HCEC 1CT (cell line): ENCODE results near the gene EML6.

Source experiments
- DNase-seq: peaks from one replicate; pipeline ENCODE4 v3.0.0-alpha.2; 2017

Gene EML6

GRCh38 chr2:54708584-54709335, 14.7 kb upstream of the EML6 start:
- no peak for DNase-seq

GRCh38 chr2:54709336-54709809, 14.1 kb upstream of the EML6 start:
- no peak for DNase-seq

- no peak for DNase-seq
Measured at GRCh38 chr2:54710216-54710615, 13.2 kb upstream of the EML6 start.

DNA sequence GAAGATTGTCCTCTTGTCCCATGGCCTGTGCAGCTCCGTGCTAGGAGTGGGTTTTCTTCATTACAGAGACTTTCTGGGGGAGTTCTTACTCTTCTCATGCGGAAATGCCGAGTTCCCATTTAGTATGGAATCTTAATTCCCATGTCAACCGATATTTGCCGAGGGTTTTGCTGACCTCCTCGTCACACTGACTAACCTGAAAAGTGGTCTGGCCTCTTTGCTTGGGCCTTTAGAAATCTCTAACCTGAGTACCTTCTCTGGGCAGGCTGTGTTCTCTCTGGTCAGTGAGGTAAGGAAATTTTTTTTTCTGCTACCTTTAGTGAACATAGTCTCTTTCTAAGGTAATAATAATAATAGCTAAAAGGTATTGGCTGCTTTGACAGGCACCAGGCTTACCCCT, 10.9 kb upstream of the EML6 start:
- DNase-seq = no peak

DNA sequence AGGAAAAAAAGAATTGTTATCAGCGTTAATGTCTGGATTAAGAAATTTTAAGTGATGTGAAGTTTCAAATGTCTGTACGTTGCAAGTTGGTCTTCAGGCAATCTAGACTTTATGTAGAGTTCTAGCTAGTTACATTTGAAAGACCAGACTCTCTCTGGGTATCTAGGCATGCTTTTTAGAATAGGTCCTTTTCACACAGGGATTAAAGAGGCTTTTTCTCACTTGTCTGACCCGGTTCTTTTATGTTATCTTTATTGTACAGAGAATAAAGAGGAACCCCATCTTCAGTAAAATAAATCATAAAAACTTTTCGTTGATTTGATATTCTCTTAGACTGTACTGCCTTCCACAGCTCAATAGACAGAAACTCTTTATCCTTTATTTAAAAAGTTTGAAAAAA, 8.5 kb upstream of the EML6 start:
- no peak for DNase-seq

- no peak for DNase-seq
Measured at GRCh38 chr2:54716375-54716774, 7.1 kb upstream of the EML6 start.

- no peak for DNase-seq
Measured at GRCh38 chr2:54720563-54720962, 2.9 kb upstream of the EML6 start.

DNA sequence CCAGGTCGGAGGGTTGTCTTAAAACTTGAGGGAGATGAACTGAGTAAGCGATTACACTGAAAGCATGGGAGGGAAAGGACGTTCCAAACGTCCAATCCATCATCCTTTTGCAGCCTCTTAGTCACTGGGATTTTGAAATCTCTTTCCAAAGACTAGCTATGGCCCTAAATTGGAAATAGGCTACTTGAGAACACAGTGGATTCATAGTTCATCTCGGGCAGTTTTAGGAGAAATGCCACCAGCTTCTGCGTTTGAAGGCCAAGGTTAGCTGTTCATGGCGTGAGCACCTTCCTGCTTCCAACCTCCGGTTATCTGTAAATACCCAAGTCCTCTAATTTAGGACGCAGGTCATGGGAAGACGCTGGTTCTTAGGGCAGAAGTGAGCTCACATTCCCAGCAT, 821 bp upstream of the EML6 start:
- peak; percentile 78 for DNase-seq

GRCh38 chr2:54723996-54724559, 616 bp downstream of the EML6 start:
- DNase-seq = peak; percentile 17

GRCh38 chr2:54724560-54725342, 1.3 kb downstream of the EML6 start:
- DNase-seq = peak; percentile 6

GRCh38 chr2:54725343-54726099, 2.1 kb downstream of the EML6 start:
- no peak for DNase-seq

DNA sequence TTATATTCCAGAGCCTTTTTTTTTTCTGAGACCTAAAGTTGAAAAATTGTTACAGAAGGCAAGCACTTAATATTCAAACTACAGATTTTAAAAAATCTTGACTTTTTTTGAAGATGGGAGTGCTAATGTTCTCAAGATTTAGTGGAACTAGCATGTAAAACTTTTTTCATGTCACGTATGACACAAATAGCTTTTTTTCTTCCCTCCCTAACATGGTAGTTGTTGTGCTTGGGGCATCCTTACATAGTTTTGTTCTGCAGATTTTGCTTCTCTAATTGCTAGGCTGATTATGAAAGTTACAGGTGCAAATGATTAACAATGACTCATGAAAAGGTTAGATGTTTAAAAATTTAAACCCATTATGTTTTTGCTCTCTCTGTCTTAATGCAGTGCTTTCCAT, 3.0 kb downstream of the EML6 start:
- no peak for DNase-seq

GRCh38 chr2:54726940-54727339, 3.5 kb downstream of the EML6 start:
- DNase-seq = no peak

GRCh38 chr2:54728669-54729120, 5.2 kb downstream of the EML6 start:
- peak; percentile 95 for DNase-seq

DNA sequence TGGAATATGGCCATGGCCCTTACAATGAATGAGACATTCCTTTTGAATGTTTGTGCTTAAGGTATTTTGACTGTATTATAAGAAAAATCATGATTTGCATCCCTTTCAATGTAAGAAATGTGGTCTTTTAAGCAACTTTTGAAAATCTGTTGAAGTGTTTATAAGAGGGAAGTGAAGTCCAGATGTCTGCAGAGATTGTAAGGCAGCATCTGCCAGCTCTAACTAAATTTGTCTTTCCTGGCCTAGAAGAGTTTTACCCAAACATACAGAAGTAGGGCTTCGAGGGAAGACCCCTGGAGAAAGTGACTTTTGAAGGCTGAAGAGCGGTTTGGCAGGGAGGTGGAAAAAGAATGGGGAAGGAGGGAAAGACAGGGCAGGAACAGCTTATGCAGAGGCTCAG, 12.2 kb downstream of the EML6 start:
- no peak for DNase-seq

DNA sequence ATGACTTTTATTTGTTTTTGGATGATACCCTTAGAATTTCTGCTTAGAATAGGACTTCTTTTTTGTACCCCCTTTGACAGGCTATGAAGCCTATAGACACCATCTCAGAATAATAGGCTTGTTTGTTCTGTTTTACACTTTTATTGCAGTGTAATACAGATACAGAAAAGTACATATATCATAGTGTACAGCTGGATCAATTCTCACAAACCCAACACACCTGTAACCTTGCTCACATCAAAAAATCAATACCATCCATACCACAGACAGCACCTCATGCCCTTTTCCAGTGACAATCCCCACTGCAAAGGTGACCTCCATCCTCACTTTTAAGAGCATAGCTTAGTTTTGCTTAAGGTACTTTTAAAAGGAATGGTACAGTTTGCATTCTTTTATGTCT, 14.8 kb downstream of the EML6 start:
- DNase-seq = no peak

DNA sequence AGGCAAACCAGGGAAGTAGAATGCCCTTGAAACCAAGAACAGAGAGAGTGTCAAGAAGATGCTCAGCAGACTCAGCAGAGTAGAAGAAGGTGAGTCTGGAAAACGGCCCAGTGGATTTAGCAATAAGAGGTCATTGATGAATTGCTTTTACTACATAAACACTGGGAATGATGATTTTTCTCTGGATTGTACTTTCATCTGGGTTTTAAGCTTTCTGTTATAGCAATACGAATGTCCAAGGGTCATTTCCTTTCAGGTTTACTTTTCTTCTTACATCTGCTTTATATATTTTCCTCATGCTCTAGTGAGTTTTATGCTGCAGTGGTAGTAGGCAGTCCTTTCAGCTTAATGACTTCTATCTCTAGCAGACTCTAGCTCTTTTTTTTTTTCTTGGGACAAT, 16.9 kb downstream of the EML6 start:
- DNase-seq = no peak

GRCh38 chr2:54741250-54741649, 17.8 kb downstream of the EML6 start:
- DNase-seq = no peak

DNA sequence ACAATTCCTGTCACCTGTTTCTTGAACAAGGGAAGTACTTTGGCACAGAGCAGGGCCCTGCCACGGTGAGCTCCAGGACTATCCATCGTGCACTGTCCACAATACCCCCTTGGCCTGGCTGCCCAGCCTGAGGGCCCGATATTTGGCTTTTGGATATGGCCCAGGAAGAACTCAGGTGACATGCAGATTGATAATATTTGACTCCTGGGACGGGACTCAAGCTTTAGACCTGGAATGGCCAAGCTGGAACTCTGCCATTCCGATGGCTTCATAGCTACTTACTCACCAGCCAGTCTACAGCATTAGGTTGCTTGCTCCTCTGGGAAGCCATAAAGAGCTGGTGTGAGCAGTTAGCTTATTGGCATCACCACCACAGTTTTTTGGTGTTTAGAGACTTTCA, 26.6 kb downstream of the EML6 start:
- no peak for DNase-seq

- no peak for DNase-seq
Measured at GRCh38 chr2:54752439-54752838, 29.0 kb downstream of the EML6 start.

DNA sequence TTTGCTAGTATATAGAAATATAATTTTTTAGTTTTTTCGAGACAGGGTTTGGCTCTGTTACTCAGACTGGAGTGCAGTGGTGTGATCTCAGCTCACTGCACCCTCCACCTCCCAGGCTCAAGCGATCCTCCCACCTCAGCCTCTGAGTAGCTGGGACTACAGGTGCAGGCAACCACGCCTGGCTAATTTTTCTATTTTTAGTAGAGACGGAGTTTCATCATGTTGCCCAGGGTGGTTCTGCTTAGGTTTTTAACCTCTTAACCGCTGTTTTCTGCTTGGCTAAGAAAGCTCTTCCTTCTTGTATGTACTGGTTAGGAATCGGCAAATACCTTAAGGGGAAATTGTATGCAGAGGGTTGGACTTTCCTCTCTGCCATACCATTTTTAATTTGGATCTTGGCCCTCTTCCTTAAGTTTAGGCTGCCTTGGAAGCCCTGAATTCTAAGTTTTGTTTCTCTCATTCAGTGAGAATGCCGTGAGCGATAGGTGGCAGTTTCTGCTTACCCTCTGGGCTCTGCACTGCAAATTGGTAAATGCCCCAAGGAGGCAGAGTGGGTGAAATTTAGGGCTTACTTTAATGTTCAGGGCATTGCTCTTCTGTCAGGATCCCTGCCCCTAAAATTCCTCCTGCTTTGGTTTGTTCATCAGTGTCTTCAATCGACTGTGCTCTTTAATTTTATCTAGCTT, 32.3 kb downstream of the EML6 start:
- no peak for DNase-seq

- DNase-seq = peak; percentile 62
Measured at GRCh38 chr2:54757500-54757899, 34.0 kb downstream of the EML6 start.

- DNase-seq = no peak
Measured at GRCh38 chr2:54758951-54759350, 35.5 kb downstream of the EML6 start.
